H9 (cell line): ENCODE measurements around the gene BTG4. TPM values are rescaled to one million over a fixed set of nuclear protein-coding genes. Genes with fewer than 3 reads are reported as not detected.

Experiments used
- DNase-seq: peaks from one replicate; pipeline ENCODE4 v3.0.0-alpha.2; 2017
- H2AFZ ChIP-seq: one replicate; pipeline ENCODE4 v1.6.1; 2013; ENCODE audit warnings: mild to moderate bottlenecking, low read length, control low read depth, moderate library complexity
- H2AK5ac ChIP-seq: 2 replicates; pipeline ENCODE4 v1.6.1; 2013; ENCODE audit warnings: low read length, control low read depth, mixed read lengths; ENCODE audit not compliant: insufficient read length
- H2BK120ac ChIP-seq: one replicate; pipeline ENCODE4 v1.6.1; 2013; ENCODE audit warnings: low read depth, mild to moderate bottlenecking, low read length, control low read depth, inconsistent platforms; ENCODE audit not compliant: poor library complexity, severe bottlenecking
- H2BK12ac ChIP-seq: 2 replicates; pipeline ENCODE4 v1.6.1; 2013; ENCODE audit warnings: low read length, control low read depth, mixed read lengths, low read depth; ENCODE audit not compliant: insufficient read length
- H2BK15ac ChIP-seq: 2 replicates; pipeline ENCODE4 v1.6.1; 2013; ENCODE audit warnings: low read depth, low read length, control low read depth
- H2BK20ac ChIP-seq: one replicate; pipeline ENCODE4 v1.6.1; 2013; ENCODE audit warnings: low read depth, mild to moderate bottlenecking, low read length, control low read depth, inconsistent platforms; ENCODE audit not compliant: poor library complexity, severe bottlenecking
- H2BK5ac ChIP-seq: 2 replicates; pipeline ENCODE4 v1.6.1; 2013; ENCODE audit warnings: low read length, control low read depth, mixed read lengths; ENCODE audit not compliant: insufficient read length
- H3K14ac ChIP-seq: 2 replicates; pipeline ENCODE4 v1.6.1; 2013; ENCODE audit warnings: low read length, control low read depth; ENCODE audit not compliant: insufficient read depth
- H3K18ac ChIP-seq: 2 replicates; pipeline ENCODE4 v1.6.1; 2013; ENCODE audit warnings: low read depth, mild to moderate bottlenecking, mixed read lengths, low read length, control low read depth; ENCODE audit not compliant: insufficient read length
- H3K23ac ChIP-seq: 2 replicates; pipeline ENCODE4 v1.6.1; 2013; ENCODE audit warnings: low read length, control low read depth, mixed read lengths, low read depth; ENCODE audit not compliant: insufficient read length
- H3K23me2 ChIP-seq: 2 replicates; pipeline ENCODE4 v1.6.1; 2013; ENCODE audit warnings: low read depth, mild to moderate bottlenecking, mixed read lengths, low read length, control low read depth; ENCODE audit not compliant: insufficient read length, poor library complexity, severe bottlenecking
- H3K27ac ChIP-seq: 2 replicates; pipeline ENCODE4 v1.5.1; 2013; ENCODE audit warnings: low read length, control low read depth, mixed read lengths, low read depth; ENCODE audit not compliant: insufficient read length
- H3K27me3 ChIP-seq: 2 replicates; pipeline ENCODE4 v1.6.1; 2013; ENCODE audit warnings: low read length, control low read depth, inconsistent platforms; ENCODE audit not compliant: insufficient read depth
- H3K4ac ChIP-seq: 2 replicates; pipeline ENCODE4 v1.6.1; 2013; ENCODE audit warnings: low read depth, mild to moderate bottlenecking, control low read depth, inconsistent platforms, low read length, moderate library complexity
- H3K4me1 ChIP-seq: 2 replicates; pipeline ENCODE4 v1.6.1; 2013; ENCODE audit warnings: low read length, control low read depth, inconsistent platforms; ENCODE audit not compliant: insufficient read depth
- H3K4me2 ChIP-seq: 2 replicates; pipeline ENCODE4 v1.6.1; 2013; ENCODE audit warnings: low read length, control low read depth, mixed read lengths; ENCODE audit not compliant: insufficient read length, insufficient read depth
- H3K56ac ChIP-seq: 2 replicates; pipeline ENCODE4 v1.6.1; 2013; ENCODE audit warnings: low read depth, mild to moderate bottlenecking, mixed read lengths, low read length, control low read depth; ENCODE audit not compliant: insufficient read length
- H3K79me1 ChIP-seq: 2 replicates; pipeline ENCODE4 v1.6.1; 2013; ENCODE audit warnings: low read depth, mild to moderate bottlenecking, moderate library complexity, low read length, control low read depth, inconsistent platforms; ENCODE audit not compliant: insufficient read depth, poor library complexity, severe bottlenecking
- H3K79me2 ChIP-seq: 2 replicates; pipeline ENCODE4 v1.6.1; 2013; ENCODE audit warnings: low read length, control low read depth, inconsistent platforms; ENCODE audit not compliant: insufficient read depth
- H3K9ac ChIP-seq: 2 replicates; pipeline ENCODE4 v1.6.1; 2013; ENCODE audit warnings: low read length, control low read depth, mixed read lengths; ENCODE audit not compliant: insufficient read length; ENCODE audit errors: extremely low read depth
- H3K9me3 ChIP-seq: one replicate; pipeline ENCODE4 v1.6.1; 2013; ENCODE audit warnings: low read depth, low read length, inconsistent platforms; ENCODE audit not compliant: control insufficient read depth
- H3T11ph ChIP-seq: one replicate; pipeline ENCODE4 v1.6.1; 2013; ENCODE audit warnings: mild to moderate bottlenecking, low read length, control low read depth, inconsistent platforms
- H4K20me1 ChIP-seq: one replicate; pipeline ENCODE4 v1.6.1; 2013; ENCODE audit not compliant: control insufficient read depth, insufficient read length, insufficient read depth
- H4K5ac ChIP-seq: 2 replicates; pipeline ENCODE4 v1.6.1; 2013; ENCODE audit warnings: low read depth, mild to moderate bottlenecking, mixed read lengths, low read length, control low read depth; ENCODE audit not compliant: insufficient read length
- H4K8ac ChIP-seq: replicated peaks from 2 replicates; pipeline ENCODE4 v1.6.1; 2013; ENCODE audit warnings: low read length, control low read depth, mixed read lengths, low read depth; ENCODE audit not compliant: insufficient read length
- H4K91ac ChIP-seq: 2 replicates; pipeline ENCODE4 v1.6.1; 2013; ENCODE audit warnings: low read depth, mild to moderate bottlenecking, moderate library complexity, mixed read lengths, low read length, control low read depth; ENCODE audit not compliant: insufficient read length
- H3K27ac Mint-ChIP-seq, 3 experiments: 2 replicates in 2 of 3; 3 replicates in 1 of 3; pipeline ENCODE4 v1.8.0; 2020 to 2021; ENCODE audit warnings: mixed read lengths in 3 of 3, mild to moderate bottlenecking in 1 of 3, moderate library complexity in 1 of 3
- H3K27me3 Mint-ChIP-seq: 2 replicates; pipeline ENCODE4 v1.8.0; 2021; ENCODE audit warnings: low read depth, mild to moderate bottlenecking, moderate library complexity, mixed read lengths
- H3K36me3 Mint-ChIP-seq, 3 experiments: 2 replicates in 2 of 3; 3 replicates in 1 of 3; pipeline ENCODE4 v1.8.0; 2020 to 2021; ENCODE audit warnings: low read depth in 3 of 3, mixed read lengths in 3 of 3; ENCODE audit not compliant: insufficient read depth in 1 of 3
- H3K4me1 Mint-ChIP-seq, 2 experiments: 2 replicates each; pipeline ENCODE4 v1.8.0; 2020; ENCODE audit warnings: mixed read lengths in 2 of 2
- H3K4me3 Mint-ChIP-seq, 2 experiments: 2 replicates in 1 of 2; 3 replicates in 1 of 2; pipeline ENCODE4 v1.8.0; 2020 to 2021; ENCODE audit warnings: mild to moderate bottlenecking in 2 of 2, mixed read lengths in 2 of 2, moderate library complexity in 1 of 2
- H3K9me3 Mint-ChIP-seq, 2 experiments: 2 replicates in 1 of 2; 3 replicates in 1 of 2; pipeline ENCODE4 v1.8.0; 2020; ENCODE audit warnings: mild to moderate bottlenecking in 2 of 2, mixed read lengths in 2 of 2, moderate library complexity in 1 of 2
- WGBS: extraction: QIAGEN DNeasy Blood & Tissue Kit; methylation state at CpG from one replicate; pipeline ENCODE4 v1.1.7; 2013; ENCODE audit warnings: missing lambda C conversion rate, low lambda C conversion rate, mixed read lengths; ENCODE audit not compliant: insufficient read length; ENCODE audit errors: extremely low coverage; 5-methylcytosine and 5-hydroxymethylcytosine counted together
- total RNA-seq: library from RNA; stranded (reverse); gene quantifications from 2 replicates; pipeline ENCODE4 v1.2.1, GENCODE V29; 2021
- TF ChIP-seq, protein P1 (sequence below): fragments of 200-600 bp; sonication (generic); conservative IDR thresholded peaks from 3 replicates; pipeline ENCODE4 v1.8.0; 2021; ENCODE audit warnings: antibody characterized with exemption, mild to moderate bottlenecking

Gene BTG4
- total RNA-seq, 1 experiment from 2014 or later, result not detected

DNA sequence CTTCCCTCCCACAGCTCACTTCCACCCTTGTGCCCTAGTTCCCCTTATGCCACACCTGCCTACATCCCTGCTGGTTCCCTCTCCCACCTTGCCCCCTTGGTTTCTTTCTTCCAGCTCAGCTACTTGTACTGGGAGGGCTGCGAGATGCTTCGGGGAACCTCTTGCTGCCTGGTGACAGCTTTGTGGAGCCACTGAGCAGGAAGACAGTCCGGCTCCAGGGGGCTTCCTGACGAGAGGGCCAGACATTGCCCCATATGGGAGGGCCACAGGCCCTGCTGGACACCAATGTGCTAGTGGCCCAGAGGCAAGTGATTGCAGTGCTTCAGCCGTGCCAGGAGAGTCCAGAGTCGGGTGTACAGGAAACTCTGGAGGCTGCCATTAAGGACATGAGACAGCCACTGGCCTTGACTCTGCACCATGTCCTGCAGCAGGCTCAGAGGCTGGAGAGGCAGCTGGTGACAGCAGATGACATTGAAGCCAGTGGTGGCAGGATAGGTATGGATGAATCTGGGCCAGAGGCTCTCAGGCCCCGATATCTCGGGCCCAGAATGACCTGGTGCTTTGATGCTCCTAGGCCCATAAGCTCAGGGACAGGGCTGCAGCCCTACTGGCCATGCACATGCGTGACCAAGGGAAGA is 54.3 kb downstream of the BTG4 start:
- Histone ChIP-seq H2BK15ac (no peak overlapping the region), H3K4me1 (no peaks in the 10 kb centered on the region), H2BK12ac (no peak overlapping the region), H2BK20ac (no peak overlapping the region), H4K5ac (no peak overlapping the region), H4K20me1 (no peaks in the 10 kb centered on the region), H3K4ac (no peak overlapping the region), H4K91ac (no peak overlapping the region), H3K9ac (no peak overlapping the region), H3K18ac (no peak overlapping the region), H3K27ac (no peak overlapping the region), H3K4me2 (no peak overlapping the region), H3T11ph (no peak overlapping the region), H2AFZ (no peak overlapping the region), H4K8ac (no peak overlapping the region), H3K23me2 (no peaks in the 10 kb centered on the region), H3K79me1 (no peaks in the 10 kb centered on the region), H3K9me3 (no peaks in the 10 kb centered on the region), H3K27me3 (no peaks in the 10 kb centered on the region), H3K23ac (no peak overlapping the region), H2BK5ac (no peak overlapping the region), H2BK120ac (no peak overlapping the region), H3K56ac (no peak overlapping the region), H2AK5ac (no peak overlapping the region), H3K79me2 (no peaks in the 10 kb centered on the region), H3K14ac (no peak overlapping the region)
- Mint-ChIP-seq H3K4me1 (peaks cover 15 to 17% of the 10 kb centered on the region in 2 experiments), H3K27ac (no peak overlapping the region), H3K4me3 (no peak overlapping the region), H3K36me3 (no peaks in the 10 kb centered on the region), H3K27me3 (peaks cover 23% of the 10 kb centered on the region), H3K9me3 (no peaks in the 10 kb centered on the region)
- TF ChIP-seq, protein P1, sequence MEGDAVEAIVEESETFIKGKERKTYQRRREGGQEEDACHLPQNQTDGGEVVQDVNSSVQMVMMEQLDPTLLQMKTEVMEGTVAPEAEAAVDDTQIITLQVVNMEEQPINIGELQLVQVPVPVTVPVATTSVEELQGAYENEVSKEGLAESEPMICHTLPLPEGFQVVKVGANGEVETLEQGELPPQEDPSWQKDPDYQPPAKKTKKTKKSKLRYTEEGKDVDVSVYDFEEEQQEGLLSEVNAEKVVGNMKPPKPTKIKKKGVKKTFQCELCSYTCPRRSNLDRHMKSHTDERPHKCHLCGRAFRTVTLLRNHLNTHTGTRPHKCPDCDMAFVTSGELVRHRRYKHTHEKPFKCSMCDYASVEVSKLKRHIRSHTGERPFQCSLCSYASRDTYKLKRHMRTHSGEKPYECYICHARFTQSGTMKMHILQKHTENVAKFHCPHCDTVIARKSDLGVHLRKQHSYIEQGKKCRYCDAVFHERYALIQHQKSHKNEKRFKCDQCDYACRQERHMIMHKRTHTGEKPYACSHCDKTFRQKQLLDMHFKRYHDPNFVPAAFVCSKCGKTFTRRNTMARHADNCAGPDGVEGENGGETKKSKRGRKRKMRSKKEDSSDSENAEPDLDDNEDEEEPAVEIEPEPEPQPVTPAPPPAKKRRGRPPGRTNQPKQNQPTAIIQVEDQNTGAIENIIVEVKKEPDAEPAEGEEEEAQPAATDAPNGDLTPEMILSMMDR, result no peak
- no CpG with 5 or more reads among the region's 9 CpGs for WGBS
- DNase-seq, result no peak
